Activated CD4-positive, alpha-beta T cell treated with anti-CD3 and anti-CD28 coated beads for 1 hour (primary cell): ENCODE measurements around the gene NOL8.

Source experiments
- DNase-seq: peaks from one replicate; pipeline ENCODE4 v3.0.0-alpha.2; 2020

NOL8 gene

GRCh38 chr9:92325269-92325990 is at the start of gene NOL8, which contains the start of gene CENPP:
Gene NOL8 (minus strand): TSS chr9:92325350. CDS start chr9:92324161, 1,189 bp downstream.
Gene CENPP (plus strand): TSS chr9:92325953.
- peak; percentile 72 for DNase-seq

GRCh38 chr9:92373167-92373566 is 48.0 kb upstream of the NOL8 start:
- no peak for DNase-seq

GRCh38 chr9:92369075-92369474 is 43.9 kb upstream of the NOL8 start:
- DNase-seq: no peak

GRCh38 chr9:92360083-92360482 is 34.9 kb upstream of the NOL8 start:
- no peak for DNase-seq

- DNase-seq: no peak
Observed at GRCh38 chr9:92359394-92359995, 34.3 kb upstream of the NOL8 start.

GRCh38 chr9:92353051-92353450 is 27.9 kb upstream of the NOL8 start:
- DNase-seq: no peak

GRCh38 chr9:92350740-92351133 is 25.6 kb upstream of the NOL8 start:
- no peak for DNase-seq

- no peak for DNase-seq
Observed at GRCh38 chr9:92349771-92350739, 24.9 kb upstream of the NOL8 start.

GRCh38 chr9:92345582-92345981 is 20.4 kb upstream of the NOL8 start:
- no peak for DNase-seq

GRCh38 chr9:92342825-92343488 is 17.8 kb upstream of the NOL8 start:
- DNase-seq: no peak

- no peak for DNase-seq
Observed at GRCh38 chr9:92341578-92341977, 16.4 kb upstream of the NOL8 start.

GRCh38 chr9:92333282-92333634 is 8.1 kb upstream of the NOL8 start:
- no peak for DNase-seq

- no peak for DNase-seq
Observed at GRCh38 chr9:92332577-92333281, 7.6 kb upstream of the NOL8 start.

GRCh38 chr9:92328225-92328624 is 3.1 kb upstream of the NOL8 start:
- no peak for DNase-seq

GRCh38 chr9:92327283-92327850 is 2.2 kb upstream of the NOL8 start:
- DNase-seq: no peak

GRCh38 chr9:92325991-92326500 is 896 bp upstream of the NOL8 start:
- no peak for DNase-seq

GRCh38 chr9:92324889-92325268 is 271 bp downstream of the NOL8 start:
- DNase-seq: no peak

GRCh38 chr9:92324431-92324830 is 719 bp downstream of the NOL8 start:
- no peak for DNase-seq

GRCh38 chr9:92315456-92315855 is 9.7 kb downstream of the NOL8 start:
- no peak for DNase-seq

- DNase-seq: no peak
Observed at GRCh38 chr9:92313624-92314012, 11.5 kb downstream of the NOL8 start.

GRCh38 chr9:92312887-92313623 is 12.1 kb downstream of the NOL8 start:
- no peak for DNase-seq
